GM23338 (cell line): ENCODE results near the gene SERINC4.
A peak's percentile ranks its signal among the peaks of the same experiment; 100 is the strongest.

Experiments used
- CREB1 ChIP-seq: fragments of 250-450 bp; sonication (Bioruptor Pico); IDR thresholded peaks from 2 replicates; pipeline ENCODE4 v1.5.0; 2020; ENCODE audit warnings: low read depth, mild to moderate bottlenecking, moderate library complexity
- EZH2 ChIP-seq: fragments of 200-600 bp; sonication (generic); IDR thresholded peaks from one replicate; pipeline ENCODE4 v1.8.0; 2017; ENCODE audit warnings: antibody characterized with exemption, mild to moderate bottlenecking, low read depth; ENCODE audit not compliant: unreplicated experiment
- EZH2phosphoT487 ChIP-seq: fragments of 200-600 bp; sonication (generic); IDR thresholded peaks from one replicate; pipeline ENCODE4 v1.8.1; 2018; ENCODE audit warnings: antibody characterized with exemption; ENCODE audit not compliant: unreplicated experiment
- JUNB ChIP-seq: IDR thresholded peaks from one replicate; pipeline ENCODE4 v1.6.1; 2016; ENCODE audit warnings: antibody characterized with exemption; ENCODE audit not compliant: unreplicated experiment
- NANOG ChIP-seq: IDR thresholded peaks from 2 replicates; pipeline ENCODE4 v1.6.1; 2016; ENCODE audit warnings: antibody characterized with exemption, borderline replicate concordance
- POLR2AphosphoS5 ChIP-seq: IDR thresholded peaks from 2 replicates; pipeline ENCODE4 v1.6.1; 2016; ENCODE audit warnings: antibody characterized with exemption, low read depth
- STAT1 ChIP-seq: IDR thresholded peaks from one replicate; pipeline ENCODE4 v1.6.1; 2016; ENCODE audit warnings: antibody characterized with exemption; ENCODE audit not compliant: unreplicated experiment
- ZNF114 ChIP-seq: fragments of 250-450 bp; sonication (Bioruptor Pico); IDR thresholded peaks from 2 replicates; pipeline ENCODE4 v1.5.0; 2020; ENCODE audit warnings: mild to moderate bottlenecking, moderate library complexity
- ZNF331 ChIP-seq: fragments of 250-450 bp; sonication (Bioruptor Pico); IDR thresholded peaks from 2 replicates; pipeline ENCODE4 v1.5.0; 2020; ENCODE audit warnings: low read depth, mild to moderate bottlenecking, moderate library complexity
- TF ChIP-seq, protein P1 (sequence below), 2 experiments: fragments of 200-600 bp in 1 of 2; sonication (generic) in 1 of 2; conservative IDR thresholded peaks; 2 replicates each; pipeline versions ENCODE4 v1.5.1 to v1.6.1; 2016 to 2017; ENCODE audit warnings: antibody characterized with exemption in 2 of 2, low read depth in 2 of 2, mild to moderate bottlenecking in 2 of 2, moderate library complexity in 1 of 2
- TF ChIP-seq, protein P2 (sequence below): fragments of 250-450 bp; sonication (Bioruptor Pico); IDR thresholded peaks from 2 replicates; pipeline ENCODE4 v1.5.0; 2020; ENCODE audit warnings: mild to moderate bottlenecking, moderate library complexity
- TF ChIP-seq, protein P3 (sequence below): IDR thresholded peaks from 2 replicates; pipeline ENCODE4 v1.6.1; 2016; ENCODE audit warnings: antibody characterized with exemption
- TF ChIP-seq, protein P4 (sequence below): IDR thresholded peaks from one replicate; pipeline ENCODE4 v1.6.1; 2018; ENCODE audit warnings: antibody characterized with exemption; ENCODE audit not compliant: unreplicated experiment

DNA sequence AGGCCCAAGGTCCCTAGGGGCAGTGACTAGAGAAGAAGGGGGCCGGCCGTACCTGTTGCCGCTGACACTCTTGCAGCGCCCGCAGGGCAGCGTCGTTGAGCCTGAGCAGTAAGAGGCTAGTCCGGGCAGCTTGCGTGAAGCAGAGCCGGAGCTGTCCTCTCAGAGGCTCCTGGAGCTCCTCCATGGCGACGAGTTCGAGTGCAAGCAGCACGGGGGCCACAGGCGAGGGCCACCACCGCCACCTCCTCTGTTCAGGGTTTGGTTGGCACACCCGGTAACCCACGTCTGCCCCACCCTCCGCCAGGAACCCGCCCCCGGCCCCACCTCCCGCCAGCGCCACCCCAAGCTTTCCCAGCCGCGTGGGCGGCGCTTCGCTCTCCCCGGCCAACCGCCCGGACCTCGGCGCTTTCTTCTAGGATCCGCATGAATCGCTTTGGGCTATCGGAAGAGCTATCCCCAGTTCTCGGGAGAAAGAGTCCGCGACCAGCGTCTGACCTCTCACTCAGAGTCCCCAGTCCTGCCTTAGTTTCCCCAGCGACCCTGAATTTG, 23.2 kb downstream of the SERINC4 start, which contains the start of gene ELL3:
- TF ChIP-seq EZH2phosphoT487 (no peak), EZH2 (no peak), CREB1 (CRISPR knock-in tag) (no peak), POLR2AphosphoS5 (peak; percentile 79), ZNF114 (CRISPR knock-in tag) (no peak), JUNB (no peak), STAT1 (no peak), NANOG (no peak), ZNF331 (no peak)
- TF ChIP-seq, protein P1, sequence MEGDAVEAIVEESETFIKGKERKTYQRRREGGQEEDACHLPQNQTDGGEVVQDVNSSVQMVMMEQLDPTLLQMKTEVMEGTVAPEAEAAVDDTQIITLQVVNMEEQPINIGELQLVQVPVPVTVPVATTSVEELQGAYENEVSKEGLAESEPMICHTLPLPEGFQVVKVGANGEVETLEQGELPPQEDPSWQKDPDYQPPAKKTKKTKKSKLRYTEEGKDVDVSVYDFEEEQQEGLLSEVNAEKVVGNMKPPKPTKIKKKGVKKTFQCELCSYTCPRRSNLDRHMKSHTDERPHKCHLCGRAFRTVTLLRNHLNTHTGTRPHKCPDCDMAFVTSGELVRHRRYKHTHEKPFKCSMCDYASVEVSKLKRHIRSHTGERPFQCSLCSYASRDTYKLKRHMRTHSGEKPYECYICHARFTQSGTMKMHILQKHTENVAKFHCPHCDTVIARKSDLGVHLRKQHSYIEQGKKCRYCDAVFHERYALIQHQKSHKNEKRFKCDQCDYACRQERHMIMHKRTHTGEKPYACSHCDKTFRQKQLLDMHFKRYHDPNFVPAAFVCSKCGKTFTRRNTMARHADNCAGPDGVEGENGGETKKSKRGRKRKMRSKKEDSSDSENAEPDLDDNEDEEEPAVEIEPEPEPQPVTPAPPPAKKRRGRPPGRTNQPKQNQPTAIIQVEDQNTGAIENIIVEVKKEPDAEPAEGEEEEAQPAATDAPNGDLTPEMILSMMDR (conservative IDR thresholded peaks at IDR 0.05; ENCODE audit: low read depth in 2 of 2) = no peak
- TF ChIP-seq, protein P2, sequence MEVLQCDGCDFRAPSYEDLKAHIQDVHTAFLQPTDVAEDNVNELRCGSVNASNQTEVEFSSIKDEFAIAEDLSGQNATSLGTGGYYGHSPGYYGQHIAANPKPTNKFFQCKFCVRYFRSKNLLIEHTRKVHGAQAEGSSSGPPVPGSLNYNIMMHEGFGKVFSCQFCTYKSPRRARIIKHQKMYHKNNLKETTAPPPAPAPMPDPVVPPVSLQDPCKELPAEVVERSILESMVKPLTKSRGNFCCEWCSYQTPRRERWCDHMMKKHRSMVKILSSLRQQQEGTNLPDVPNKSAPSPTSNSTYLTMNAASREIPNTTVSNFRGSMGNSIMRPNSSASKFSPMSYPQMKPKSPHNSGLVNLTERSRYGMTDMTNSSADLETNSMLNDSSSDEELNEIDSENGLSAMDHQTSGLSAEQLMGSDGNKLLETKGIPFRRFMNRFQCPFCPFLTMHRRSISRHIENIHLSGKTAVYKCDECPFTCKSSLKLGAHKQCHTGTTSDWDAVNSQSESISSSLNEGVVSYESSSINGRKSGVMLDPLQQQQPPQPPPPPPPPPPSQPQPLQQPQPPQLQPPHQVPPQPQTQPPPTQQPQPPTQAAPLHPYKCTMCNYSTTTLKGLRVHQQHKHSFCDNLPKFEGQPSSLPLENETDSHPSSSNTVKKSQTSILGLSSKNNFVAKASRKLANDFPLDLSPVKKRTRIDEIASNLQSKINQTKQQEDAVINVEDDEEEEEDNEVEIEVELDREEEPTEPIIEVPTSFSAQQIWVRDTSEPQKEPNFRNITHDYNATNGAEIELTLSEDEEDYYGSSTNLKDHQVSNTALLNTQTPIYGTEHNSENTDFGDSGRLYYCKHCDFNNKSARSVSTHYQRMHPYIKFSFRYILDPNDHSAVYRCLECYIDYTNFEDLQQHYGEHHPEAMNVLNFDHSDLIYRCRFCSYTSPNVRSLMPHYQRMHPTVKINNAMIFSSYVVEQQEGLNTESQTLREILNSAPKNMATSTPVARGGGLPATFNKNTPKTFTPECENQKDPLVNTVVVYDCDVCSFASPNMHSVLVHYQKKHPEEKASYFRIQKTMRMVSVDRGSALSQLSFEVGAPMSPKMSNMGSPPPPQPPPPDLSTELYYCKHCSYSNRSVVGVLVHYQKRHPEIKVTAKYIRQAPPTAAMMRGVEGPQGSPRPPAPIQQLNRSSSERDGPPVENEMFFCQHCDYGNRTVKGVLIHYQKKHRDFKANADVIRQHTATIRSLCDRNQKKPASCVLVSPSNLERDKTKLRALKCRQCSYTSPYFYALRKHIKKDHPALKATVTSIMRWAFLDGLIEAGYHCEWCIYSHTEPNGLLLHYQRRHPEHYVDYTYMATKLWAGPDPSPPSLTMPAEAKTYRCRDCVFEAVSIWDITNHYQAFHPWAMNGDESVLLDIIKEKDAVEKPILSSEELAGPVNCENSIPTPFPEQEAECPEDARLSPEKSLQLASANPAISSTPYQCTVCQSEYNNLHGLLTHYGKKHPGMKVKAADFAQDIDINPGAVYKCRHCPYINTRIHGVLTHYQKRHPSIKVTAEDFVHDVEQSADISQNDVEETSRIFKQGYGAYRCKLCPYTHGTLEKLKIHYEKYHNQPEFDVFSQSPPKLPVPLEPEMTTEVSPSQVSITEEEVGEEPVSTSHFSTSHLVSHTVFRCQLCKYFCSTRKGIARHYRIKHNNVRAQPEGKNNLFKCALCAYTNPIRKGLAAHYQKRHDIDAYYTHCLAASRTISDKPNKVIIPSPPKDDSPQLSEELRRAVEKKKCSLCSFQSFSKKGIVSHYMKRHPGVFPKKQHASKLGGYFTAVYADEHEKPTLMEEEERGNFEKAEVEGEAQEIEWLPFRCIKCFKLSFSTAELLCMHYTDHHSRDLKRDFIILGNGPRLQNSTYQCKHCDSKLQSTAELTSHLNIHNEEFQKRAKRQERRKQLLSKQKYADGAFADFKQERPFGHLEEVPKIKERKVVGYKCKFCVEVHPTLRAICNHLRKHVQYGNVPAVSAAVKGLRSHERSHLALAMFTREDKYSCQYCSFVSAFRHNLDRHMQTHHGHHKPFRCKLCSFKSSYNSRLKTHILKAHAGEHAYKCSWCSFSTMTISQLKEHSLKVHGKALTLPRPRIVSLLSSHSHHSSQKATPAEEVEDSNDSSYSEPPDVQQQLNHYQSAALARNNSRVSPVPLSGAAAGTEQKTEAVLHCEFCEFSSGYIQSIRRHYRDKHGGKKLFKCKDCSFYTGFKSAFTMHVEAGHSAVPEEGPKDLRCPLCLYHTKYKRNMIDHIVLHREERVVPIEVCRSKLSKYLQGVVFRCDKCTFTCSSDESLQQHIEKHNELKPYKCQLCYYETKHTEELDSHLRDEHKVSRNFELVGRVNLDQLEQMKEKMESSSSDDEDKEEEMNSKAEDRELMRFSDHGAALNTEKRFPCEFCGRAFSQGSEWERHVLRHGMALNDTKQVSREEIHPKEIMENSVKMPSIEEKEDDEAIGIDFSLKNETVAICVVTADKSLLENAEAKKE (CRISPR knock-in tag) = no peak
- TF ChIP-seq, protein P3, sequence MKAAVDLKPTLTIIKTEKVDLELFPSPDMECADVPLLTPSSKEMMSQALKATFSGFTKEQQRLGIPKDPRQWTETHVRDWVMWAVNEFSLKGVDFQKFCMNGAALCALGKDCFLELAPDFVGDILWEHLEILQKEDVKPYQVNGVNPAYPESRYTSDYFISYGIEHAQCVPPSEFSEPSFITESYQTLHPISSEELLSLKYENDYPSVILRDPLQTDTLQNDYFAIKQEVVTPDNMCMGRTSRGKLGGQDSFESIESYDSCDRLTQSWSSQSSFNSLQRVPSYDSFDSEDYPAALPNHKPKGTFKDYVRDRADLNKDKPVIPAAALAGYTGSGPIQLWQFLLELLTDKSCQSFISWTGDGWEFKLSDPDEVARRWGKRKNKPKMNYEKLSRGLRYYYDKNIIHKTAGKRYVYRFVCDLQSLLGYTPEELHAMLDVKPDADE = no peak
- TF ChIP-seq, protein P4, sequence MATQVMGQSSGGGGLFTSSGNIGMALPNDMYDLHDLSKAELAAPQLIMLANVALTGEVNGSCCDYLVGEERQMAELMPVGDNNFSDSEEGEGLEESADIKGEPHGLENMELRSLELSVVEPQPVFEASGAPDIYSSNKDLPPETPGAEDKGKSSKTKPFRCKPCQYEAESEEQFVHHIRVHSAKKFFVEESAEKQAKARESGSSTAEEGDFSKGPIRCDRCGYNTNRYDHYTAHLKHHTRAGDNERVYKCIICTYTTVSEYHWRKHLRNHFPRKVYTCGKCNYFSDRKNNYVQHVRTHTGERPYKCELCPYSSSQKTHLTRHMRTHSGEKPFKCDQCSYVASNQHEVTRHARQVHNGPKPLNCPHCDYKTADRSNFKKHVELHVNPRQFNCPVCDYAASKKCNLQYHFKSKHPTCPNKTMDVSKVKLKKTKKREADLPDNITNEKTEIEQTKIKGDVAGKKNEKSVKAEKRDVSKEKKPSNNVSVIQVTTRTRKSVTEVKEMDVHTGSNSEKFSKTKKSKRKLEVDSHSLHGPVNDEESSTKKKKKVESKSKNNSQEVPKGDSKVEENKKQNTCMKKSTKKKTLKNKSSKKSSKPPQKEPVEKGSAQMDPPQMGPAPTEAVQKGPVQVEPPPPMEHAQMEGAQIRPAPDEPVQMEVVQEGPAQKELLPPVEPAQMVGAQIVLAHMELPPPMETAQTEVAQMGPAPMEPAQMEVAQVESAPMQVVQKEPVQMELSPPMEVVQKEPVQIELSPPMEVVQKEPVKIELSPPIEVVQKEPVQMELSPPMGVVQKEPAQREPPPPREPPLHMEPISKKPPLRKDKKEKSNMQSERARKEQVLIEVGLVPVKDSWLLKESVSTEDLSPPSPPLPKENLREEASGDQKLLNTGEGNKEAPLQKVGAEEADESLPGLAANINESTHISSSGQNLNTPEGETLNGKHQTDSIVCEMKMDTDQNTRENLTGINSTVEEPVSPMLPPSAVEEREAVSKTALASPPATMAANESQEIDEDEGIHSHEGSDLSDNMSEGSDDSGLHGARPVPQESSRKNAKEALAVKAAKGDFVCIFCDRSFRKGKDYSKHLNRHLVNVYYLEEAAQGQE = no peak
